ENCODE measurements around the gene MAP4. TPM values are rescaled to one million over a fixed set of nuclear protein-coding genes. Genes with fewer than 3 reads are reported as not detected.

The MAP4 gene
- total and polyA plus RNA-seq, 12 donors, result 141 to 1,345 (median 894) TPM

GRCh38 chr3:47964740-47965139 is 51.5 kb downstream of the MAP4 start:
- 95 to 97% methylated on average over 4 of the region's 4 CpGs for whole genome bisulfite sequencing, 2 donors
- no peak for ATAC-seq
- H3K4me1 ChIP-seq, result peaks cover 5 to 46% (median 28%) of the 10 kb centered on the region in 9 donors
- no peaks in the 10 kb centered on the region for H3K27me3 ChIP-seq
- H3K36me3 ChIP-seq, result peaks cover 0 to 27% (median 5%) of the 10 kb centered on the region in 9 donors
- no peak overlapping the region for H3K4me3 ChIP-seq
- no peaks in the 10 kb centered on the region for H3K9me3 ChIP-seq
- DNase-seq, result no peak
- intact Hi-C loops (cut with DNase I), result no loop called here
- H3K27ac ChIP-seq, result no peak overlapping the region
- TF ChIP-seq, protein P1, sequence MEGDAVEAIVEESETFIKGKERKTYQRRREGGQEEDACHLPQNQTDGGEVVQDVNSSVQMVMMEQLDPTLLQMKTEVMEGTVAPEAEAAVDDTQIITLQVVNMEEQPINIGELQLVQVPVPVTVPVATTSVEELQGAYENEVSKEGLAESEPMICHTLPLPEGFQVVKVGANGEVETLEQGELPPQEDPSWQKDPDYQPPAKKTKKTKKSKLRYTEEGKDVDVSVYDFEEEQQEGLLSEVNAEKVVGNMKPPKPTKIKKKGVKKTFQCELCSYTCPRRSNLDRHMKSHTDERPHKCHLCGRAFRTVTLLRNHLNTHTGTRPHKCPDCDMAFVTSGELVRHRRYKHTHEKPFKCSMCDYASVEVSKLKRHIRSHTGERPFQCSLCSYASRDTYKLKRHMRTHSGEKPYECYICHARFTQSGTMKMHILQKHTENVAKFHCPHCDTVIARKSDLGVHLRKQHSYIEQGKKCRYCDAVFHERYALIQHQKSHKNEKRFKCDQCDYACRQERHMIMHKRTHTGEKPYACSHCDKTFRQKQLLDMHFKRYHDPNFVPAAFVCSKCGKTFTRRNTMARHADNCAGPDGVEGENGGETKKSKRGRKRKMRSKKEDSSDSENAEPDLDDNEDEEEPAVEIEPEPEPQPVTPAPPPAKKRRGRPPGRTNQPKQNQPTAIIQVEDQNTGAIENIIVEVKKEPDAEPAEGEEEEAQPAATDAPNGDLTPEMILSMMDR (IDR thresholded peaks at IDR 0.05), result no peak

DNA sequence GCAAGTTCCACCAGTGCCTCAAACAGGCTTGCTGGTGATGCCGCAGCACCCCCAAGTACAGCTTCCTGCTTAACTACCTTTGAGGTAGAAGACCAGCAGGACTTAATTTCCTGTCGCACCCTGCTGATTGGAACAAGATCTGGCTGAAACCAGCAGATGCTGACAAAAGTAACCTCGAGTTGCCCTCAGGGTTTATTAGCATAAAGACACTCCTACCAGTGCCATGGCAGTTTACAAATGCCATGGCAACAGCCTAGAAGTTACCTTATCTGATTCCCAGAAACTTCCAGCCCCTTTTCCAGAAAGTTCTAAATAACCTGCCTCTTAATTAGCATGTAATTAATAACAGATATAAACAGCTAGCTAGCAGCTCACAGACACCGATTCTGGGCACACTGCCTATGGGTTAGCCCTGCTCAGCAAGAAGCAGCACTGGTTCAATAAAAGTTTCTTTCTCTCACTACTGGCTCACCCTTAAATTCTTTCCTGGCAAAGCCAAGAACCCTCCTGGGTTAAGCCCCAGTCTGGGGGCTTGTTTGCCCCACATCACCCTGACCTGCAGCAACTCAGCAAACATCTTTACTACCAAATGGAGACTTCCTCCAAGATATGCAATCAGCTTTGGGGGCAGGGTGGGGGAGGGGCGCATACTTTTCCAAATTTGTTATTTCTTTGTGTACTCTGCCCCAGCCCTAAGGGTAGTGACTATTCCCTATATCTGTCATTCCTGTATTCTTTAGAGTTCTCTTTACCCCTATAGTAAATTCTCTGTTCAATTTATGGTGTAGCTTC is 54.2 kb downstream of the MAP4 start:
- WGBS, 2 donors, result 72 to 81% methylated on average over 5 of the region's 5 CpGs

DNA sequence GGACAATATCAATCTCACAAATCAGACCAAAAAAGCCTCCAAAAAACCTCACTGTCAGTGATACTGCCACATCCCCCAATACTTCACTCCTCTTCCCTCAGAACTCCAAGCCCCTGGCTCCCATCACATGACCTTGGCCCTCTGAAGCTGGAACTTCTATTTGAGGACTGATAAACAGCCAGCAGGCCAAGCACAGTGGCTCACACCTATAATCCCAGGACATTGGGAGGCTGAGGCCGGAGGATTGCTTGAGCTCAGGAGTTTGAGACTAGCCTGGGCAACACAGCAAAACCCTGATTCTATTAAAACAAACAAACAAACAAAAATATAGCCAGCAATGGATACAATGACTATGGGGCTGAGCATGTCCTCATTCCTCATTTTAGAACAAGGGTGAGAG is 55.2 kb downstream of the MAP4 start:
- TF ChIP-seq, protein P1 (IDR thresholded peaks at IDR 0.05), result no peak
- H3K36me3 ChIP-seq, result peaks cover 0 to 8% (median 0%) of the 10 kb centered on the region in 9 donors
- ATAC-seq (peak in 1 of 8 donors; percentile 30), DNase-seq (no peak)
- H3K27me3 ChIP-seq, result no peaks in the 10 kb centered on the region
- intact Hi-C loops (cut with DNase I), result no loop called here
- no peak overlapping the region for H3K27ac ChIP-seq
- no peaks in the 10 kb centered on the region for H3K9me3 ChIP-seq
- peaks cover 9 to 59% (median 38%) of the 10 kb centered on the region in 9 donors for H3K4me1 ChIP-seq
- WGBS, 2 donors, result 88 to 92% methylated on average over 1 of the region's 1 CpG
- H3K4me3 ChIP-seq, result no peak overlapping the region

More for the DNA sequence above, 54.2 kb downstream of the MAP4 start:
- H3K4me1 ChIP-seq, result peaks cover 6 to 49% (median 28%) of the 10 kb centered on the region in 9 donors
- TF ChIP-seq, protein P1 (IDR thresholded peaks at IDR 0.05), result no peak
- no peaks in the 10 kb centered on the region for H3K27me3 ChIP-seq
- DNase-seq, result no peak
- H3K9me3 ChIP-seq, result no peaks in the 10 kb centered on the region
- H3K36me3 ChIP-seq, result peaks cover 0 to 7% (median 0%) of the 10 kb centered on the region in 9 donors
- peak in 3 of 8 donors; percentile 15 to 40 (median 19) for ATAC-seq
- no peak overlapping the region for H3K4me3 ChIP-seq
- intact Hi-C loops (cut with DNase I), result no loop called here
- H3K27ac ChIP-seq, result peak overlapping the region in 2 of 10 donors; percentile 18 to 36

GRCh38 chr3:47956521-47956920 is 59.7 kb downstream of the MAP4 start:
- H3K4me3 ChIP-seq, result no peak overlapping the region
- H3K4me1 ChIP-seq, result peaks cover 10 to 64% (median 35%) of the 10 kb centered on the region in 9 donors
- 52 to 53% methylated on average over 1 of the region's 1 CpG for WGBS, 2 donors
- DNase-seq (no peak), ATAC-seq (peak in 1 of 8 donors; percentile 12)
- H3K27me3 ChIP-seq, result no peaks in the 10 kb centered on the region
- H3K27ac ChIP-seq, result peak overlapping the region in 1 of 10 donors; percentile 36
- intact Hi-C loops (cut with DNase I), result no loop called here
- TF ChIP-seq, protein P1 (IDR thresholded peaks at IDR 0.05), result no peak
- H3K9me3 ChIP-seq, result no peaks in the 10 kb centered on the region
- peaks cover 0 to 15% (median 0%) of the 10 kb centered on the region in 9 donors for H3K36me3 ChIP-seq

Data from heart right ventricle (tissue), 16 donors.